Measurements from ENCODE around the gene NEAT1. TPM values are rescaled to one million over a fixed set of nuclear protein-coding genes. Genes with fewer than 3 reads are reported as not detected.

The NEAT1 gene
- polyA plus RNA-seq, 1 donor, result 1,329 TPM

GRCh38 chr11:65488273-65489034 lies 65.9 kb downstream of the NEAT1 start:
- Histone ChIP-seq H3K9me3 (ENCODE audit: control insufficient read depth, low read depth, low read length) (no peaks in the 10 kb centered on the region), H3K27me3 (ENCODE audit: control insufficient read depth, insufficient read depth, low read length) (no peaks in the 10 kb centered on the region), H3K27ac (ENCODE audit: low read length) (peak overlapping the region; percentile 60), H3K4me3 (ENCODE audit: low read length) (no peak overlapping the region), H3K4me1 (ENCODE audit: control insufficient read depth, insufficient read depth, low read length) (peaks cover 62% of the 10 kb centered on the region), H3K36me3 (ENCODE audit: control insufficient read depth, insufficient read depth, low read length) (no peaks in the 10 kb centered on the region)
- 39% methylated on average over 2 of the region's 10 CpGs for WGBS (ENCODE audit: insufficient coverage, low lambda C conversion rate)
- DNase-seq, result peak in 1 of 2 donors; percentile 56

GRCh38 chr11:65489035-65489705 lies 66.6 kb downstream of the NEAT1 start:
- peak overlapping the region; percentile 60 for H3K27ac ChIP-seq (ENCODE audit: low read length)
- no peaks in the 10 kb centered on the region for H3K36me3 ChIP-seq (ENCODE audit: control insufficient read depth, insufficient read depth, low read length)
- peak in 1 of 2 donors; percentile 62 for DNase-seq
- no CpG with 5 or more reads among the region's 10 CpGs for WGBS (ENCODE audit: insufficient coverage, low lambda C conversion rate)
- H3K4me3 ChIP-seq (ENCODE audit: low read length), result no peak overlapping the region
- H3K4me1 ChIP-seq (ENCODE audit: control insufficient read depth, insufficient read depth, low read length), result peaks cover 62% of the 10 kb centered on the region
- H3K27me3 ChIP-seq (ENCODE audit: control insufficient read depth, insufficient read depth, low read length), result no peaks in the 10 kb centered on the region
- no peaks in the 10 kb centered on the region for H3K9me3 ChIP-seq (ENCODE audit: control insufficient read depth, low read depth, low read length)

- Histone ChIP-seq H3K4me3 (ENCODE audit: low read length) (no peak overlapping the region), H3K27me3 (ENCODE audit: control insufficient read depth, insufficient read depth, low read length) (no peaks in the 10 kb centered on the region), H3K36me3 (ENCODE audit: control insufficient read depth, insufficient read depth, low read length) (no peaks in the 10 kb centered on the region), H3K4me1 (ENCODE audit: control insufficient read depth, insufficient read depth, low read length) (peaks cover 64% of the 10 kb centered on the region), H3K9me3 (ENCODE audit: control insufficient read depth, low read depth, low read length) (no peaks in the 10 kb centered on the region), H3K27ac (ENCODE audit: low read length) (peak overlapping the region; percentile 60)
- DNase-seq, result peak in 1 of 2 donors; percentile 55
- no CpG with 5 or more reads among the region's 8 CpGs for whole genome bisulfite sequencing (ENCODE audit: insufficient coverage, low lambda C conversion rate)
Observed at GRCh38 chr11:65489706-65490320, 67.2 kb downstream of the NEAT1 start.

GRCh38 chr11:65491163-65491465 lies 68.5 kb downstream of the NEAT1 start:
- Histone ChIP-seq H3K36me3 (ENCODE audit: control insufficient read depth, insufficient read depth, low read length) (no peaks in the 10 kb centered on the region), H3K4me1 (ENCODE audit: control insufficient read depth, insufficient read depth, low read length) (peaks cover 66% of the 10 kb centered on the region), H3K9me3 (ENCODE audit: control insufficient read depth, low read depth, low read length) (no peaks in the 10 kb centered on the region), H3K27ac (ENCODE audit: low read length) (peak overlapping the region; percentile 81), H3K27me3 (ENCODE audit: control insufficient read depth, insufficient read depth, low read length) (no peaks in the 10 kb centered on the region), H3K4me3 (ENCODE audit: low read length) (no peak overlapping the region)
- WGBS (ENCODE audit: insufficient coverage, low lambda C conversion rate), result no CpG with 5 or more reads among the region's 3 CpGs
- DNase-seq, result no peak

- Histone ChIP-seq H3K4me3 (ENCODE audit: low read length) (no peak overlapping the region), H3K36me3 (ENCODE audit: control insufficient read depth, insufficient read depth, low read length) (no peaks in the 10 kb centered on the region), H3K27ac (ENCODE audit: low read length) (peak overlapping the region; percentile 81), H3K27me3 (ENCODE audit: control insufficient read depth, insufficient read depth, low read length) (no peaks in the 10 kb centered on the region), H3K4me1 (ENCODE audit: control insufficient read depth, insufficient read depth, low read length) (peaks cover 71% of the 10 kb centered on the region), H3K9me3 (ENCODE audit: control insufficient read depth, low read depth, low read length) (no peaks in the 10 kb centered on the region)
- peak; percentile 80 to 87 for DNase-seq
- WGBS (ENCODE audit: insufficient coverage, low lambda C conversion rate), result no CpG with 5 or more reads among the region's 17 CpGs
Observed at GRCh38 chr11:65491614-65492386, 69.2 kb downstream of the NEAT1 start.

- no peaks in the 10 kb centered on the region for H3K36me3 ChIP-seq (ENCODE audit: control insufficient read depth, insufficient read depth, low read length)
- H3K4me3 ChIP-seq (ENCODE audit: low read length), result no peak overlapping the region
- no CpG with 5 or more reads among the region's 4 CpGs for WGBS (ENCODE audit: insufficient coverage, low lambda C conversion rate)
- H3K27ac ChIP-seq (ENCODE audit: low read length), result peak overlapping the region; percentile 81
- peaks cover 71% of the 10 kb centered on the region for H3K4me1 ChIP-seq (ENCODE audit: control insufficient read depth, insufficient read depth, low read length)
- H3K27me3 ChIP-seq (ENCODE audit: control insufficient read depth, insufficient read depth, low read length), result no peaks in the 10 kb centered on the region
- H3K9me3 ChIP-seq (ENCODE audit: control insufficient read depth, low read depth, low read length), result no peaks in the 10 kb centered on the region
- DNase-seq, result no peak
Observed at GRCh38 chr11:65492387-65492636, 69.7 kb downstream of the NEAT1 start.

GRCh38 chr11:65492637-65493366 lies 70.2 kb downstream of the NEAT1 start:
- no CpG with 5 or more reads among the region's 6 CpGs for WGBS (ENCODE audit: insufficient coverage, low lambda C conversion rate)
- Histone ChIP-seq H3K4me1 (ENCODE audit: control insufficient read depth, insufficient read depth, low read length) (peaks cover 70% of the 10 kb centered on the region), H3K27ac (ENCODE audit: low read length) (peak overlapping the region; percentile 81), H3K9me3 (ENCODE audit: control insufficient read depth, low read depth, low read length) (no peaks in the 10 kb centered on the region), H3K27me3 (ENCODE audit: control insufficient read depth, insufficient read depth, low read length) (no peaks in the 10 kb centered on the region), H3K36me3 (ENCODE audit: control insufficient read depth, insufficient read depth, low read length) (no peaks in the 10 kb centered on the region), H3K4me3 (ENCODE audit: low read length) (no peak overlapping the region)
- DNase-seq, result peak in 1 of 2 donors; percentile 56

GRCh38 chr11:65493367-65494176 lies 71.0 kb downstream of the NEAT1 start:
- Histone ChIP-seq H3K4me3 (ENCODE audit: low read length) (no peak overlapping the region), H3K27me3 (ENCODE audit: control insufficient read depth, insufficient read depth, low read length) (no peaks in the 10 kb centered on the region), H3K4me1 (ENCODE audit: control insufficient read depth, insufficient read depth, low read length) (peaks cover 65% of the 10 kb centered on the region), H3K36me3 (ENCODE audit: control insufficient read depth, insufficient read depth, low read length) (no peaks in the 10 kb centered on the region), H3K9me3 (ENCODE audit: control insufficient read depth, low read depth, low read length) (no peaks in the 10 kb centered on the region), H3K27ac (ENCODE audit: low read length) (peak overlapping the region; percentile 81)
- WGBS (ENCODE audit: insufficient coverage, low lambda C conversion rate), result 93% methylated on average over 2 of the region's 12 CpGs
- DNase-seq, result no peak
